Activated CD8-positive, alpha-beta memory T cell treated with anti-CD3 and anti-CD28 coated beads, Interleukin-2, amount 50 U/mL, for 1 hour (primary cell): ENCODE data around the gene PLCB4.
"Not testable (repeated sequence)": the region's sequence is repeated elsewhere in the genome, so short reads cannot be mapped to it uniquely, and the experiment has no call there.

Experiments
- DNase-seq: peaks from one replicate; pipeline ENCODE4 v3.0.0-alpha.2; 2020; ENCODE audit errors: extremely low read depth

The PLCB4 gene

GRCh38 chr20:9142809-9143208 is 73.9 kb downstream of the PLCB4 start:
- no peak for DNase-seq

GRCh38 chr20:9143926-9144325 is 75.0 kb downstream of the PLCB4 start:
- no peak for DNase-seq

GRCh38 chr20:9144643-9145042 is 75.8 kb downstream of the PLCB4 start:
- DNase-seq: no peak

GRCh38 chr20:9145142-9145541 is 76.3 kb downstream of the PLCB4 start:
- no peak for DNase-seq

GRCh38 chr20:9146649-9147048 is 77.8 kb downstream of the PLCB4 start:
- DNase-seq: no peak

GRCh38 chr20:9147547-9148024 is 78.7 kb downstream of the PLCB4 start:
- DNase-seq: no peak

DNA sequence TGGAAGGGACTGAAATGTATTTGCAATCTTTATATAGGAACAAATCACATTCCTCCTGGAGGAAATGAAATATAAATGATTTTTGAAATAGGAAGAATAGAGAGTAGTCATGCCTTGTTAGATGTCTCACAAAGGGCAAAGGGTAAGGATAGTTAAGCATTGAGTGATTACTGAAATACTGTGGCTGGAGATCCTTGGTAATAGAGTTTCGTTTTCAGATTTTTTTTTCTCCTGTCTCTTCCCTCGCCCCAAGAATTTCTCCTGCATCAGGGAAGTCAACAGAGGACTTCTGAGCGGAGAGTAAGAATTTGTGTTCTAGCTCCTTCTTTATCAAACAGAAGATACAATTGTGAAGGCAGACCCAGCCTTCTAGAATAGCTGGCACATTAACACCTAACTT is 79.4 kb downstream of the PLCB4 start:
- DNase-seq: no peak

GRCh38 chr20:9149087-9149486 is 80.2 kb downstream of the PLCB4 start:
- DNase-seq: no peak

- no peak for DNase-seq
These were observed 80.9 kb downstream of the PLCB4 start for GRCh38 chr20:9149796-9150195.

- DNase-seq: no peak
These were observed 81.8 kb downstream of the PLCB4 start for GRCh38 chr20:9150679-9151078.

- DNase-seq: not testable (repeated sequence)
These were observed 83.3 kb downstream of the PLCB4 start for GRCh38 chr20:9152139-9152538.

GRCh38 chr20:9154464-9155024 is 85.7 kb downstream of the PLCB4 start:
- no peak for DNase-seq

GRCh38 chr20:9156529-9157280 is 87.8 kb downstream of the PLCB4 start:
- no peak for DNase-seq

DNA sequence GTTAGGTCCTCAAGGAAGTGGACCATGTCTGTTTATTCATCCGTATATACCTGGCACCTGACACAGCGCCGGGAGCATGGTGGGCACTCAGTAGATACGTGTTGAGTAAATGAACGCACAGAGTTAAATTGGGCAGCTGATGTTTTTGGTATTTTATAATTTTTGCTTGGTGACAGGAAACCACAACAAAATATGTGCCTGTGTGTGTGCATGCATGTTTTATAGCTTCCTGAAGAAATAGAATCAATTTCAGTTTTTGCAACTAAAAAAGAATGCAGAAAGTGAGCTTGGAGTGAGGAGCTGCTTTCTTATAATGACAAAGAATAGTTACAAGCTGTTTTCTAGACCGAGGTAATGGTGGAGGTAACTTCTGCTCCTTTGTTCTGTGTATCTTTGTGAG is 91.4 kb downstream of the PLCB4 start:
- no peak for DNase-seq

- DNase-seq: no peak
These were observed 91.9 kb downstream of the PLCB4 start for GRCh38 chr20:9160757-9161156.

DNA sequence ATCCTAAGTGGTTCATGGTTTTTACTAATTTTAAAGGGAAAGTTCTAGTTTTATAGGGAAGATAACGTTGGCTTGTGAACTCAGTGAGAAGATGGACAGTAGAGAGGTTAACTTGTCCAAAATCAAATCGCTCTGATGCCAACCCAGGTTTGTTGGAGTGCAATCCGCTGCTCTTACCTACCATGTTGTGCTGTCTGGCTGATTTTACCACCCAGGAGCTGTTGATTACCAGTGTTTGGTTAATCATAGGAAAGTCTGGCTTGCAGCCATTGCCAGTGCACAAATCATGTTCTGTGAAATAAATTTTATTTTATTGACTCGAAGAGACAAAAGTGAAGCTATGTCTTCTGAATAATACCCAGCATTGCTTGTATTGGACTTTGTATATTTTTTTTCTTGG is 92.4 kb downstream of the PLCB4 start:
- no peak for DNase-seq

- DNase-seq: no peak
These were observed 94.4 kb downstream of the PLCB4 start for GRCh38 chr20:9163251-9163650.

DNA sequence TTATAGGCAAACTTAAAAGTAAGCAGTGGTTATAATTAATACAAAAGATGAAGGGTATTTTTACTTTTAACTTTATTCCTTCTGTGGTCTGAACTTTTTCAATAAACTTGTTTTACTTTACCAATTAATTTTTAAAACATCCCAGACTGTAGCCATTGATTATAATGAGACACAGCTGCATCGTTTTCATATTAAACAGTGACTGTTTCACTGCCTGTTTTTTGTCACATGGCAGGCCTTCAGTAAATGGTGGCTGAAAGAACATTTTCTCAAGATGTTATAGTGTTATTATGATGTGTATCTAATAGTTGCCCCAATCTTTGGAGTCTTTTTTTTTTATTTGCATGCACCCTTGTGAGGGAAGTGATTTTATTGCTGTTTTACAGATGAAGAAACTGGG is 95.1 kb downstream of the PLCB4 start:
- no peak for DNase-seq

- DNase-seq: no peak
These were observed 96.4 kb downstream of the PLCB4 start for GRCh38 chr20:9165261-9165660.

GRCh38 chr20:9166153-9166780 is 97.4 kb downstream of the PLCB4 start:
- no peak for DNase-seq

DNA sequence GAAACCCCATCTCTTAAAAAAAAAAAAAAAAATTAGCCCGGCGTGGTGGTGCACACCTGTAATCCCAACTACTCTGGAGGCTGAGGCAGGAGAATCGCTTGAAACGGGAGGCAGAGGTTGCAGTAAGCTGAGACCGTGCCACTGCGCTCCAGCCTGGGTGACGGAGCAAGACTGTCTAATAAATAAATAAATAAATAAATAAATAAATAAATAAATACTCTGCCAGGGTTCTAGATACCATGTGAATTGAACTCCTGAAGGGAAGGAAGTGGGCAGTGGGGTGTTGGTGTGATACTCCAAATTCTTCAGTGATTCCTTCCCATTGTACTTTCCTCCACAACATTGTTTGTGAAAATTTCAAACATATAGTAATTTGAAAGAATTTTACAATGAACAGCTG is 100.5 kb downstream of the PLCB4 start:
- no peak for DNase-seq

DNA sequence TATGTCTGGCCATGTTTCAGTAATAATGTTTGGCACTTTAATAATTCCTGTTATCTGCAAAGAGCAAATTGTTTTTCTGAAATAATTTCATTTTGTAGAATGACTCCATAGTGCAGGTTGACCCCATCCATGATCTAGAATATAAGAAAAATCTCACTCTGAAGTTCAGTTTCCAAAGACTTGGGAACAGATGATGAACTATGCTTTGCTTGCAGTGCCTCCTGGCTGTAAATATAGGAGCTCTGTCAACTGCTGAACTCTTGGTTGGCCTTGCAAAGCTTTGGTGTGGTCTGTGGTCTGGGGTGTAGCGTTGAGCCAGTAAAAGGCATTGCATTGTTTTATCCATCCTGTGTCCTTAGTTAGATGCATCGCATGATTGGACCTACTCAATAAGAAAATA is 104.0 kb downstream of the PLCB4 start:
- no peak for DNase-seq

DNA sequence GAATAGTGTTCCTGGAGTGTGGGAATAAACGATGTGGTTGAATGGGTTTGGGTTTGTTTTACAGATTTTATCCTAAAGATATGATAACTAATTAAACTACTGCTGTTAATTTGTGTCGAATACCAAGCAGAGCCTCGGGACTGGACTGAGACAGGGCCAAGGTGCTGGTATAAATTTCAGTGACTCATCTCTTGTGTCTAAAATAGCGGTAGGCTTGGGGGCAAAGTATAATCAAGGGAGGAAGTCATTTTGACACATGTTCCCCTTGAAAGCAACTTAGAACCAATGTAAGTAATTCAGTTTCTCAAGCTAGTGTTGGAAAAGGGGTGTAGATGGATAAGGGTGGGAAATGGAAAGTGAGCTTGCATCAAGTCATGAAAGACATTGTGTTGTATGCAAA is 108.4 kb downstream of the PLCB4 start:
- no peak for DNase-seq
